ENCODE measurements around the gene APBB2. TPM values are rescaled to one million over a fixed set of nuclear protein-coding genes. Genes with fewer than 3 reads are reported as not detected.

APBB2 gene
- total RNA-seq, 4 donors from 2014 or later: 66.3 to 133 (median 90.2) TPM

DNA sequence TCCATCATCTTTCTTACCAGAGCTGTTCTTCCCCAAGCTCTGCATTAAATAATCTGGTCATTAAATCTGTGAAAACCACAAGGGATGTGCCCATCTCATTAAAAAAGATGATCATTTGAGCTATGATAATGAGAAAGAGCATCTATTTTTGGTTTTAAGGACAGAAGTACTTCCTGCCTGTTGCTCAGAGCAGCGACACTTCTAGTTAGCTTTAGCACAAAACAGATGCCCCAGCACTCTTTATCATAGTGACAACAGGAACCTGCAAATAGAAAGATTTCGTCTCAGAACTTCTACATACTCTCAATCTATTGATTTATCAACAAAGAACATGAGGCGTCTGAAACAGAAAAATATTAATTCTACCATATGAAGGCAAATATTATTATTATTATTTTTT, 140.1 kb downstream of the APBB2 start:
- no peak overlapping the region for H3K27ac ChIP-seq
- no peaks in the 10 kb centered on the region for H3K36me3 ChIP-seq
- no peak for ATAC-seq
- no peak for TF ChIP-seq POLR2AphosphoS5 (IDR thresholded peaks at IDR 0.05)
- TF ChIP-seq EP300 (IDR thresholded peaks at IDR 0.05): no peak
- no peak for TF ChIP-seq POLR2A (IDR thresholded peaks at IDR 0.05)
- TF ChIP-seq, protein P1, sequence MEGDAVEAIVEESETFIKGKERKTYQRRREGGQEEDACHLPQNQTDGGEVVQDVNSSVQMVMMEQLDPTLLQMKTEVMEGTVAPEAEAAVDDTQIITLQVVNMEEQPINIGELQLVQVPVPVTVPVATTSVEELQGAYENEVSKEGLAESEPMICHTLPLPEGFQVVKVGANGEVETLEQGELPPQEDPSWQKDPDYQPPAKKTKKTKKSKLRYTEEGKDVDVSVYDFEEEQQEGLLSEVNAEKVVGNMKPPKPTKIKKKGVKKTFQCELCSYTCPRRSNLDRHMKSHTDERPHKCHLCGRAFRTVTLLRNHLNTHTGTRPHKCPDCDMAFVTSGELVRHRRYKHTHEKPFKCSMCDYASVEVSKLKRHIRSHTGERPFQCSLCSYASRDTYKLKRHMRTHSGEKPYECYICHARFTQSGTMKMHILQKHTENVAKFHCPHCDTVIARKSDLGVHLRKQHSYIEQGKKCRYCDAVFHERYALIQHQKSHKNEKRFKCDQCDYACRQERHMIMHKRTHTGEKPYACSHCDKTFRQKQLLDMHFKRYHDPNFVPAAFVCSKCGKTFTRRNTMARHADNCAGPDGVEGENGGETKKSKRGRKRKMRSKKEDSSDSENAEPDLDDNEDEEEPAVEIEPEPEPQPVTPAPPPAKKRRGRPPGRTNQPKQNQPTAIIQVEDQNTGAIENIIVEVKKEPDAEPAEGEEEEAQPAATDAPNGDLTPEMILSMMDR (IDR thresholded peaks at IDR 0.05): no peak
- H3K27me3 ChIP-seq: no peaks in the 10 kb centered on the region
- no peak overlapping the region for H3K4me3 ChIP-seq
- H3K4me1 ChIP-seq: peaks cover 5 to 55% (median 15%) of the 10 kb centered on the region in 3 donors
- 66 to 76% methylated on average over 3 of the region's 3 CpGs for WGBS, 2 donors (ENCODE audit: low coverage in 1 of 2)
- no peaks in the 10 kb centered on the region for H3K9me3 ChIP-seq

DNA sequence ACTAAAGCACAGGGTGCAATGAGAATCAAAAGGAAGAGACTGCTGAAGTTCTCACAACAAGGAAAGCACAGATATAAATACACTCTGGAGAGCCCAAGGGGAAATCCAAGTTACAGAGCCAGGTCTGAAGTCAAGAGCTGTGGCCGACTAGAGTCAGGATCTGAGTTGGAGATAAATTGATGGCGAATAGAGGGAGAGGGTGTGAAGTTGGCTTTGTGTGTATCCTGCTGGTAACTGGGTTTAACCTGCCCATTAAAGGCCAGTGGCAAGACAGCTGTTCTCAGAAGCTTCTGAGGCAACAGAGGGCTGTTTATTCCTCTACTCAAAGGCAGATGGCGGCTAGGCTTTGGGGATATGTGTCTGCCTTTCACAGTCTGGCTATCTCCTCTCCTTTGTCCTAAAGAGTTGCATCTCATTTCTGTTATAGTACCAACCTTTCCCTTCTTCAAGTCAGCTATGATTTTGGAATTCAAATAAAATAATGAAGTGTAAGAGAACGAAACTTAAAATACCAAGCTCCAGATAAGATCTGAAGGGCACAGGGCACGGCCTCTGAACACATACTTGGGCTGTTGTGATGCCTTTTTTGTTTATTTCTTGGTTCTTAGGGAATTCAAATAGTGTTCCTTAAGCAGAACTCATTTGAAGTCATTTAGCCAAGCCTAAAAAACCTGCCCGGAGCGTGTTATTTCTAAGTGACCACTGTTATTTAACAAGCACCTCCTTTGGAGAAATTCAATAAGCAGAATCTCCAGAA, 142.1 kb downstream of the APBB2 start:
- TF ChIP-seq POLR2A (IDR thresholded peaks at IDR 0.05) (no peak), EP300 (IDR thresholded peaks at IDR 0.05) (no peak), POLR2AphosphoS5 (IDR thresholded peaks at IDR 0.05) (no peak)
- TF ChIP-seq, protein P1 (IDR thresholded peaks at IDR 0.05): no peak
- no peak for ATAC-seq

DNA sequence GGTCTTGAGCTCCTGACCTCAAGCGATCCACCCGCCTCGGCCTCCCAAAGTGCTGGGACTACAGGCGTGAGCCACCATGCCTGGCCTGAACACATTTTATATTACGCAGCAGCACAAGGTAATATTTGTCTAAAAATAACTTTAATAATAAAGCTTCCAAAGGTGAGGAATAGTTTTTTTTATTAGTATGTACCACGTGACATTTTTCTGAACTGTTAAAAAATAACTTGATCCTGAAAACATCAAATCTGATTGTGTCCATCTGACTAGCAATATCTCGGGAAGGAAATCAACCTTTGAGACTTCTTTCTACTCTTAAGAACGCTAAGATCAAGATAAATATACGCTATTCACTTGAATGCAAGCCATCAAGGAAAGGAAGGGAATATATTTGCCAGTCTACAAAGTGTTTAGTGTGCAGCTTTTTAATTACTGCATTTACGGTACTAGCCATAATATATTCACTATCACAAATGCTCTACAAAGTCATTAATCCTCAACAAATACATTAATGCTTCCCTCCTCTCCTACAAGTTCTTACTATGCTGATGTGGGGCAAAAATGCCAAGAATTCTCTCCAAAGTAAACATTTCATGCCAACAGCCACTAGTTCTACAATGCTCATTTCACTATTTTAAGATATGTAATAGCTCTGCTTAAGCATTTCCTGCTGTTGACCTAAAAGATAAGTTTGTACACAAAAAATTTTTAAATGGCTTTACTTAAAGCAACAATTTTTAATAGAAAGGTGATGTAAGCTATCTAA, 143.6 kb downstream of the APBB2 start:
- ATAC-seq: no peak
- no peaks in the 10 kb centered on the region for H3K27me3 ChIP-seq
- no peaks in the 10 kb centered on the region for H3K9me3 ChIP-seq
- TF ChIP-seq, protein P1 (IDR thresholded peaks at IDR 0.05): no peak
- TF ChIP-seq EP300 (IDR thresholded peaks at IDR 0.05) (no peak), POLR2A (IDR thresholded peaks at IDR 0.05) (no peak), POLR2AphosphoS5 (IDR thresholded peaks at IDR 0.05) (no peak)
- WGBS, 2 donors (ENCODE audit: low coverage in 1 of 2): 80 to 86% methylated on average over 10 of the region's 10 CpGs
- no peak overlapping the region for H3K4me3 ChIP-seq
- no peaks in the 10 kb centered on the region for H3K36me3 ChIP-seq
- peaks cover 7 to 53% (median 15%) of the 10 kb centered on the region in 3 donors for H3K4me1 ChIP-seq
- H3K27ac ChIP-seq: no peak overlapping the region

More for the DNA sequence above, 142.1 kb downstream of the APBB2 start:
- no peak overlapping the region for H3K4me3 ChIP-seq
- 70 to 74% methylated on average over 5 to 7 of the region's 7 CpGs for WGBS, 2 donors (ENCODE audit: low coverage in 1 of 2)
- H3K9me3 ChIP-seq: no peaks in the 10 kb centered on the region
- H3K36me3 ChIP-seq: no peaks in the 10 kb centered on the region
- H3K4me1 ChIP-seq: peaks cover 7 to 54% (median 15%) of the 10 kb centered on the region in 3 donors
- no peaks in the 10 kb centered on the region for H3K27me3 ChIP-seq
- no peak overlapping the region for H3K27ac ChIP-seq

DNA sequence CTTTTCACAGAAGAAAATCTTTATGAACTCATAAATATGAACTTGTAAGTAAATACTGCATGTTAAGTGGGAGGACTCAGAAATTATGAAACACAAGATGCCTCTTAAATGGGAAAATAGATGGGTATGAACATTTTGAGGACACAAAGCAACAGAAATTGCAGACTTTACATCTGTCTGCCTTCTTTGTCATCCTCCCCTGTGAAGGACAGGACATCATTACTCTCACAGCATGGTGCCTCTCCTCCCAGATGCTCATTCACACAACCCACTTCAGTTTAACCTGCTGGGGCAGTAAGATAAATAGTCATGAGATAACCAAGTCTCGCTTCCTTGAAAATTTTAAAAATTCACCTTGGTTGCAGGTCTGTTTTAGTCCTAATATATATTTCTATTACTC, 144.5 kb downstream of the APBB2 start:
- no peak for TF ChIP-seq POLR2AphosphoS5 (IDR thresholded peaks at IDR 0.05)
- TF ChIP-seq EP300 (IDR thresholded peaks at IDR 0.05): no peak
- no peak for TF ChIP-seq POLR2A (IDR thresholded peaks at IDR 0.05)
- TF ChIP-seq, protein P1 (IDR thresholded peaks at IDR 0.05): no peak
- 100% methylated on average over 1 of the region's 1 CpG for WGBS, 2 donors (ENCODE audit: low coverage in 1 of 2)
- no peaks in the 10 kb centered on the region for H3K27me3 ChIP-seq
- no peak for ATAC-seq
- H3K36me3 ChIP-seq: no peaks in the 10 kb centered on the region
- H3K4me1 ChIP-seq: peaks cover 7 to 53% (median 15%) of the 10 kb centered on the region in 3 donors
- H3K9me3 ChIP-seq: no peaks in the 10 kb centered on the region
- no peak overlapping the region for H3K4me3 ChIP-seq
- H3K27ac ChIP-seq: peak overlapping the region in 2 of 4 donors; percentile 52 to 57

Data from gastroesophageal sphincter (tissue), 4 donors.